ENCODE measurements around the gene HAND1. TPM values are rescaled to one million over a fixed set of nuclear protein-coding genes. Genes with fewer than 3 reads are reported as not detected.

Gene HAND1
- total RNA-seq: not detected

DNA sequence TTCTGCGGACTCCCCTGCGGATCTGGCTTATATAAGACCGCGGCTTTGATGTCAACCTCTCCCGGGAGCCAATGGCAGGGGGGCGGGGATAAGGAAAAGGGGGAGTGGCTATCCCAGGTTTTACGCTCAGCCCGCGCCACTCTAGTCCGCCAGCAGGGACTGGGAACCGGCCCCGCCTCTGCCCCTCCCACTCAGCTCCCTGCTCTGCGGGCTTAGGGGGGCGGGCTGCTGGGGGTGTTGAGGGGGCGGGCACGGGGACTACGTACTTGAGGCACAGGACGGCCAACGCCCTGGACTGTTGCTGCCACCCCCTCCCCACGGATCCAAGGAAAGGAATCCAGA, at the start of gene HAND1:
HAND1 (minus strand) TSS at position 4 of the 342 bp plus-strand sequence. CDS start 219 bp downstream, outside the sequence.
- DNase-seq (ENCODE audit: low spot score) (no peak), ATAC-seq (no peak)
- peaks cover 32 to 39% of the 10 kb centered on the region in 2 donors for H3K4me1 Mint-ChIP-seq (ENCODE audit: low read depth in 2 of 2)
- H3K9me3 Mint-ChIP-seq: no peaks in the 10 kb centered on the region
- peaks cover 67 to 80% of the 10 kb centered on the region in 2 donors for H3K27me3 Mint-ChIP-seq
- H3K36me3 Mint-ChIP-seq: no peaks in the 10 kb centered on the region
- H3K4me3 Mint-ChIP-seq: no peak within 1 kb of the TSS
- no peak within 1 kb of the TSS for H3K27ac Mint-ChIP-seq

DNA sequence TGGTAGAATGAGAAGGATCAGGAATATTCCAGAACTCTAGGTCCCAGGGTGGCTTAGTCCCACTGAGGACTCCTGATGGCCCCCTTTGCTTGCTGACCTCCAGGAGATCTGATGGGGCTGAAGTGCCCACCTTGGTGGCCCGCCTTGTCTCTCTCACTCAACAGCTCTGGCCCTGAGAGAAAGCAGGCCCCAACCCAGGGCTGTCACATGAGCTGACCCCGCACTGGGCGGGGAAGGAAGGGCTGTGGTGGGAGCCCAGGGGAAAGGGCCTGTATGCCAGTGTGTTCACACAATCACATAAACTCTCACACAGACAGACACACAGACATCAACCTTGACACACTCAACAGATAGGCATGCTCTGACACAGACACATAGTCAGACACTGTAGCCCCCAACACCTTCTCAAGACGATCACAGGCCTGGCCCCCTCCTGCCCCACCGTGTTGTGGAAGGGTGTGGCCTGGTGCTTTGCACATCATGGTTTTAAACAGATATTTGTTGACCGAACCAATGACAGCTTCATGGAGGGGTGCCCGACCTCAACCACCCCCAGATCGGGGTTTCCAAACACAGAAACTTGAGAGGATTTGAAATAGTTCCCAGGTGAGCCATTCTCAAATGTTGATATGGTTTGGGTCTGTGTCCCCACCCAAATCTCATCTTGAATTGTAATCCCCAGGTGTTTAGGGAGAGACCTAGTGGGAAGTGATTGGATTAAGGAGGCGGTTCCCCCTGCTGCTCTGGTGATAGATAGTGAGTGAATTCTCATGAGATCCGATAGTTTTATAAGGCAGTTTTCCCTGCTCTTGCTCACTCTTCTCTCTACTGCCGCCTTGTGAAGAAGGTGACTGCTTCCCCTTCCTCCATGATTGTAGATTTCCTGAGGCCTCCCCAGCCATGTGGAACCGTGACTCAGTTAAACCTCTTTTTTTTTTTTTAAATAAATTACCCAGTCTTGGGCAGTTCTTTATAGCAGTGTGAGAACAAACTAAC, 48.5 kb upstream of the HAND1 start:
- ATAC-seq (peak in 1 of 2 donors; percentile 41), DNase-seq (ENCODE audit: low spot score) (no peak)
- H3K27me3 Mint-ChIP-seq: peaks cover 26 to 29% of the 10 kb centered on the region in 2 donors
- H3K27ac Mint-ChIP-seq: no peak overlapping the region
- no peaks in the 10 kb centered on the region for H3K36me3 Mint-ChIP-seq
- no peaks in the 10 kb centered on the region for H3K4me1 Mint-ChIP-seq (ENCODE audit: low read depth in 2 of 2)
- no peaks in the 10 kb centered on the region for H3K9me3 Mint-ChIP-seq
- no peak overlapping the region for H3K4me3 Mint-ChIP-seq

DNA sequence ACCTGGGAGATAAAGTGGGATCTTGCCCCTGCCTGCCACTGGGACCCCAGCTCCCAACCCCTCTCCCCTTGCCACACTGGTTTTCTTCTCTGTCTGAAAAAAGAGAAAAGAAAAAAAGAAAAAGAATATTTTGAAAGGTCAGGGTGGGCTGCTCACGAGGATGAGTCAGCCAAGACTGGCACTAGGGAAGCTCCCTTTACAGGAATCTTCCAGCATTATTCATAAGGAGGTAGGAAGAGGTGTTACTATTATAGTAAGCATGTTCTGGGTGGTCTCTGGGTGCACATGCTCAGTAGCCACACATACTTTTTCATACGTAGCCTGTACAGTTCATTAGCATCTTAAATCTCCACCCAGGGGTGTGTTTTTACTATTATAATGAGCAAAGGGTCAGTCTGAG, 46.8 kb upstream of the HAND1 start:
- H3K4me1 Mint-ChIP-seq (ENCODE audit: low read depth in 2 of 2): no peaks in the 10 kb centered on the region
- DNase-seq (ENCODE audit: low spot score): no peak
- ATAC-seq: no peak
- no peak overlapping the region for H3K4me3 Mint-ChIP-seq
- no peaks in the 10 kb centered on the region for H3K9me3 Mint-ChIP-seq
- H3K36me3 Mint-ChIP-seq: no peaks in the 10 kb centered on the region
- no peak overlapping the region for H3K27ac Mint-ChIP-seq
- peaks cover 24 to 33% of the 10 kb centered on the region in 2 donors for H3K27me3 Mint-ChIP-seq

DNA sequence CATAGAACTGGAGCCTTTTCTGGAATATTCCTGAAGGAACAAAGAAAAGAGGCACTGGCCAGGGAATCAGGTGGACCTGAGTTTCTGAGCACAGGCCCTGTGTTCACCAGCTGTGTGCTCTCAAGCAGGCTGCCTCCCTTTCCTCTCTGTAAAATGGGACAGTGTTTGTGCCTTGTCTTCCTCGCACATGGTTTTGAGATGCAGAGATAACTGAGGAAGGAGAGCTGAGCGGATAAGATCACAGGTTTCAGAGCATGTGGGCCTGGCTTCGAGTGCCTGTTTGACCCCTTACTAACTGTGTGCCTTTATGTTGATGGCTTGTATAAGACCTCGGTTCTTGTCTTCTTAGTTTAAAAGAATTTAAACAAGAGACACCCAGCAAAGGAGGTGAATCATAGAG, 46.2 kb upstream of the HAND1 start:
- no peak for DNase-seq (ENCODE audit: low spot score)
- Mint-ChIP-seq H3K4me3 (no peak overlapping the region), H3K4me1 (ENCODE audit: low read depth in 2 of 2) (no peaks in the 10 kb centered on the region), H3K36me3 (no peaks in the 10 kb centered on the region), H3K27me3 (peaks cover 30 to 39% of the 10 kb centered on the region in 2 donors), H3K27ac (no peak overlapping the region), H3K9me3 (no peaks in the 10 kb centered on the region)
- ATAC-seq: no peak

DNA sequence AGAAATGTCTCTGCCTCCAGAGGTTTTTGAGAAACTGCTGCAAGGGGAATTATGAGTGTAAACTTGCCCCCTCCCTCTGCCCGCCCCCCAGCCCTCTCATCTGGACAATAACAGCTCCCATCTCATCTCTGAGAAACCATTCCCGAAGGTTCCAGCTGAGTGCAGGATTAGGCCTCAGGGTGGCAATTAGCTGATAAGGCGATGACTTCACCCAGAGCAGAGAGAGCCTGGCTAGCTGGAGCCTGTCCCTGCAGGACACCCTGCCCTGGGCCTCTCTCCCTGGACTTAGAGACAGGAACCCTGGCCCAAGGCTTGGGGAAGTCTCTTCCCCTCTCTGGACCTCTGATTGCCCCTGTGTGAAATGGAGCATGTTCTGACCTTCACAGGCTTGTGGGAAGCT, 45.7 kb upstream of the HAND1 start:
- DNase-seq (ENCODE audit: low spot score) (no peak), ATAC-seq (no peak)
- H3K4me1 Mint-ChIP-seq (ENCODE audit: low read depth in 2 of 2): no peaks in the 10 kb centered on the region
- no peak overlapping the region for H3K4me3 Mint-ChIP-seq
- H3K36me3 Mint-ChIP-seq: no peaks in the 10 kb centered on the region
- no peaks in the 10 kb centered on the region for H3K9me3 Mint-ChIP-seq
- peaks cover 30 to 40% of the 10 kb centered on the region in 2 donors for H3K27me3 Mint-ChIP-seq
- no peak overlapping the region for H3K27ac Mint-ChIP-seq

DNA sequence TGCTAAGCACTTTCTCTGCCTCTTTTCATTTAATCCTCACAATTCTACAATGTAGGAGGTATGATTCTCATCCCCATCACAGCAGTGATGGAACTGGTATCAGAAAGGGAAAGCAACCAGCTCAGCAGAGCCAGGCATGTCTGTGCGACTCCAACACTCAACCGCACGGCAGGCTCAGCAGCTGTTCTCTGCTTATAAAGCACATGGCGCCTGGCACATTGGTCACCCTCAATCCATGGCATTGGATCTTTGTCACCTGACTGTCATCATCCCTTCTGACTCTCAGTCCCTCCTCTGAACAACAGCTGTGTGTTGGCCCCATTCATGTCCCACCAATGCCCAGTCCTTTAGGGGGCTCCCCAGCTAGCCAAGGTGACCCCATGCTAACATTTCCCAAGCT, 45.1 kb upstream of the HAND1 start:
- DNase-seq (ENCODE audit: low spot score) (no peak), ATAC-seq (no peak)
- Mint-ChIP-seq H3K4me3 (no peak overlapping the region), H3K27me3 (peaks cover 28 to 37% of the 10 kb centered on the region in 2 donors), H3K4me1 (ENCODE audit: low read depth in 2 of 2) (no peaks in the 10 kb centered on the region), H3K27ac (no peak overlapping the region), H3K9me3 (no peaks in the 10 kb centered on the region), H3K36me3 (no peaks in the 10 kb centered on the region)

DNA sequence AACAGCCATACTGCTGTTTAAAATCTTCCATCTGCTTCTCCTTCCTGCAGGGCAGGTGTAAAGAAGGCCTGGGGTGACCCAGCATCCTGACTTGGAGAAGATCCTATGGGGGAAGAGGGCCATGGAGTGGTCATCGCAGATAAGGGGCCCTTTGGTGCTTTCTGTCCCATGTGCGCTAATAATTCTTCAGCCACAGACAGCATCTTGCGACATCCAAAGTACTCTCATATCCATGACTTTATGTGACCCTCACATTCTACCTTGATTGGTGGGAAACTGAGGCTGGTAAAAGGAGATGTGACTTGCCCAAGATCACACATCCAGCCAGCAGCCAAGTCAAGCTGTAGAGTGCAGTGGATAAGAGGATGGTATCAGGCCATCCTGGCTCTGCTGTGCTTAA, 44.3 kb upstream of the HAND1 start:
- Mint-ChIP-seq H3K27me3 (peaks cover 22 to 30% of the 10 kb centered on the region in 2 donors), H3K9me3 (no peaks in the 10 kb centered on the region), H3K4me3 (no peak overlapping the region), H3K4me1 (ENCODE audit: low read depth in 2 of 2) (no peaks in the 10 kb centered on the region), H3K36me3 (no peaks in the 10 kb centered on the region), H3K27ac (no peak overlapping the region)
- DNase-seq (ENCODE audit: low spot score) (no peak), ATAC-seq (no peak)

DNA sequence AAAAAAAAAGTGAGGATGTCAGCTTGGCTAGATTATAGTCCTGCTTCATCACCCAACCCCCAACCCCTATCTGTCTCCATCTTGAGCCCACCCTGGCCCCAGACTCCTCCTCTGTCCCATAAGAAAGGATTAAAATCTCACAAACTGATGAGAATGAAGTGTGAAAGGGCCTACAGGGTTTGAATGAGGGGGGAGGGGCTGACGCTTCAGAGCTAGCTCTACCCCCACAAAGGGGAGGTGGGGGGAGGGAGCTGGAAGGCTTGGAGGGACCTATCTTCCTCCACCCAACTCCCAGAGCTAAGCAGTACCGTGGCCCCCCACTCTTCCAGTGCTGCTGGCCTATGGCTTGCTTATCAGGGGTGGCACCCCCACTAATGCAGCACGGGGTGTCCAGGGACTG, 43.7 kb upstream of the HAND1 start:
- no peak for DNase-seq (ENCODE audit: low spot score)
- H3K27me3 Mint-ChIP-seq: peaks cover 22 to 30% of the 10 kb centered on the region in 2 donors
- ATAC-seq: no peak

DNA sequence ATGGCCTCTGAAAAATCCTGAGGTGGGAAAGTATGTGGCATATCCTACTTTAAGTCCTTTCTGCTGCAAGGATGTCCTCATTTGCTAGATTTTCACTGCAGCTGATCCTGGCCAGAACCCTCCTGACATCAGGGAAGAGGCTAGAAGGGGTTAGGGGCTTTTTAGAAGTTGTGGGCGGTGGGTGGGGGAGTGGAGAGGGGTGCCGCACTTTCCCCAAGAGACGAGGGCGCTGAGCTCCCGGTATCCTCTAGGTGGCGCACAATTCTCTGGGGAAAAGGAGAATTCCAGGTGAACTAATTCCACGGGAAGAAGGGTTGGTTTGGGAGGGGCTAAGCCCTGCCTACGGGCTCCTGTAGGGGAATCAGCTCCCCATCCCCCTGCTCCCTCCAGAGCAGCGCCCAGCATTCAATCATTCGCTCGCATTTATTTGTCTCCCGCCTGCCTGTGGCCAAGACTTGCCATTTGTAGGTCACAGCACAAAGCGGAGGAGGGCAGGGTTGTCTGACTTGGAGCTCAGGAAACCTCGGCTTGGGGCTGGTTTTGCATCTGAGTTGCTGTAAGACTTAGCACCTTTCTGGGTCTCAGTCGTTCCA, 42.9 kb upstream of the HAND1 start:
- ATAC-seq (no peak), DNase-seq (ENCODE audit: low spot score) (no peak)
- H3K4me1 Mint-ChIP-seq (ENCODE audit: low read depth in 2 of 2): no peaks in the 10 kb centered on the region
- H3K36me3 Mint-ChIP-seq: no peaks in the 10 kb centered on the region
- H3K27me3 Mint-ChIP-seq: peaks cover 22 to 30% of the 10 kb centered on the region in 2 donors
- H3K4me3 Mint-ChIP-seq: no peak overlapping the region
- H3K27ac Mint-ChIP-seq: no peak overlapping the region
- no peaks in the 10 kb centered on the region for H3K9me3 Mint-ChIP-seq

More for the DNA sequence above, 43.7 kb upstream of the HAND1 start:
- Mint-ChIP-seq H3K4me3 (no peak overlapping the region), H3K36me3 (no peaks in the 10 kb centered on the region), H3K27ac (no peak overlapping the region), H3K4me1 (ENCODE audit: low read depth in 2 of 2) (no peaks in the 10 kb centered on the region), H3K9me3 (no peaks in the 10 kb centered on the region)

DNA sequence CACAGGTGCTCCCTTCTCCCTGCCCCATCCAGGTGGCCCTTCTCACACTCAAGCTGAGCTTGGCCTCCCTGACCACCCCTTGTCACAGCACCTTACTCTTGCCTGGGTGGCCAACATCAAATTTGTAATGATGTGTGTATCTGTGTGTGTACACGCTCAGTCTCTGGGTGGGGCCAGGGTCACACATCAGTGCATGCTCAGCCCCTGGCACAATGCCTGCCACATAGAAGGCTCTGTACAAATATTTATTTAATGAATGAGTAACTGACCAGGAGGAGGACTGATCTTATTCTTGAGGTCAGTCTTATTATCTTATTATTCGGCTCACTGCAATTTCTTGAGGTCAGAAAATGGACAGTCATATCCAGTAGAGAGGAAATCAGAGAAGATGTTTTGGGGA, 41.3 kb upstream of the HAND1 start:
- Mint-ChIP-seq H3K27ac (no peak overlapping the region), H3K27me3 (peaks cover 24 to 30% of the 10 kb centered on the region in 2 donors), H3K9me3 (no peaks in the 10 kb centered on the region), H3K36me3 (no peaks in the 10 kb centered on the region), H3K4me1 (ENCODE audit: low read depth in 2 of 2) (peaks cover 9 to 10% of the 10 kb centered on the region in 2 donors), H3K4me3 (no peak overlapping the region)
- DNase-seq (ENCODE audit: low spot score): no peak
- no peak for ATAC-seq

DNA sequence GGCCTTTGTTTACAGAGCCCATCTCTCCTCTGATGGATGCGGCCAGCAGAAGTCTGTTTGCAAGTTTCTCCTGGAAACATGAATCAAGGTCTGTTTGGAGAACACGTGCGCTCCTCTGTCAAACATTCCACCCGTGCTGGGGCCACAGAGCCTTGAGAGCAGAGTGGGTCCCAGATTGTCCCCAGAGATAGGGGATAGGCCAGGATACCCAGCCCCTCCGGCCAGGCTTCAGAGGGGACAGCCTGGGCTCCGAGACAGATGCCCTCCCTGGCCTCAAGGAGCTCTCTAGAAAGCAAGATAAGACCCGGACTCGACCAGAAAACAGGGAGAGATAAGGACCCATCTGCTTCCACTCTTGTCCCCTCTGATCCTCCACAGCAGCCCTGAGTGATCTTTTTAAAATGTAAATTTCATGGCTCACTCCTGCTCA, 40.4 kb upstream of the HAND1 start:
- peaks cover 25 to 36% of the 10 kb centered on the region in 2 donors for H3K27me3 Mint-ChIP-seq
- no peak overlapping the region for H3K27ac Mint-ChIP-seq
- no peaks in the 10 kb centered on the region for H3K9me3 Mint-ChIP-seq
- no peaks in the 10 kb centered on the region for H3K36me3 Mint-ChIP-seq
- DNase-seq (ENCODE audit: low spot score) (no peak), ATAC-seq (no peak)
- H3K4me3 Mint-ChIP-seq: no peak overlapping the region
- H3K4me1 Mint-ChIP-seq (ENCODE audit: low read depth in 2 of 2): peaks cover 18 to 19% of the 10 kb centered on the region in 2 donors

DNA sequence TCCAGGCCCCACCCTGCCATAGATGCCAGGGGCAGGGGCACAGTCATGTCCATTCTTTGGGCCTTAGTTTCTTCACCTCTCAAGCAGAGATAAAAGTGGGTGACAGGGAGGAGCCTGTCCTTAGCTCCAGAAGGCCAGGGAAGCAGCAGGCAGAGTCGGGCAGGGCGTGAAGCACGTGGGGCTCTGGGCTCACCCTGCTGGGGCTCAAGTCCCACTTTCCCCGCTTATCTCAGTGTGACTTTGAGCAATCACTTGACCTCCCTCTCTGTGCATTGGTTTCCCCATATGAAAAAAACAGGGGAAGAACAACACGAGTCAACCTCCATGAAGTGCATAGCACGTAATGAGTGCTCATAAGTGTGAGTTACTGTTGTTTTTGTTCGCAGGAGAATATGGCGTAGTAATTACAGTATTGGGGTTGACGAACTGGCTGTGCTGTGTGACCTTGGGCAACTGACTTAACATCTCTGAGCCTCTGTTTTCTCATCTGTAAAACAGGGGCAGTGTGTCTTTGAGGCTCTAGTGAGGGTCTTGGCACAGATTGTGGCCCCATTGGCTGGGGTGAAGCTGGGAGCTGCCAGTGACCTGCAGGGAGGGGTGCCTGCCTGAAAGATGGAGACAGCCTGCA, 39.9 kb upstream of the HAND1 start:
- Mint-ChIP-seq H3K9me3 (no peaks in the 10 kb centered on the region), H3K4me1 (ENCODE audit: low read depth in 2 of 2) (peaks cover 20 to 21% of the 10 kb centered on the region in 2 donors), H3K36me3 (no peaks in the 10 kb centered on the region), H3K4me3 (no peak overlapping the region), H3K27ac (no peak overlapping the region), H3K27me3 (peaks cover 23 to 32% of the 10 kb centered on the region in 2 donors)
- DNase-seq (ENCODE audit: low spot score): no peak
- no peak for ATAC-seq

DNA sequence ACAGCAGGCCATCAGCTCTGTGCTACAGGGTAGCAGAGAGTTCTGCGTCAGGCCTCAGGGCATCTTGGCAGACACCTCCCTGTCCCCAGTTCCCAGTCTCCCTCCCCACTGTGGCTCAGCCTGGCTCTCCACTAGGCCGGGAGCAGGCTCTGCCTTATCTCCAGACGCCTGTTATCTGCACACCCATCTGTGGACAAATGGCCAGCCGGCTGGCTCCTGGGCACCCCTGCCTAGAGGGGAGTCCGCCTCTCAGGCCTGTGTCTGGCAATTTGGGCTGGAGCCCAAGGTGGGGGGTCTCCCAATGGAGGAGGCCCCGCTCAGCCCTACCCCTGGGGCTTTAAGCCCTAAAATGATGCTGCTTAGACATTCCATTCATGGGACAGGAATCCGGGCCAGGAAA, 39.2 kb upstream of the HAND1 start:
- no peaks in the 10 kb centered on the region for H3K36me3 Mint-ChIP-seq
- no peak for DNase-seq (ENCODE audit: low spot score)
- peaks cover 20 to 21% of the 10 kb centered on the region in 2 donors for H3K4me1 Mint-ChIP-seq (ENCODE audit: low read depth in 2 of 2)
- no peak overlapping the region for H3K4me3 Mint-ChIP-seq
- no peak for ATAC-seq
- peaks cover 19 to 28% of the 10 kb centered on the region in 2 donors for H3K27me3 Mint-ChIP-seq
- no peaks in the 10 kb centered on the region for H3K9me3 Mint-ChIP-seq
- H3K27ac Mint-ChIP-seq: no peak overlapping the region

DNA sequence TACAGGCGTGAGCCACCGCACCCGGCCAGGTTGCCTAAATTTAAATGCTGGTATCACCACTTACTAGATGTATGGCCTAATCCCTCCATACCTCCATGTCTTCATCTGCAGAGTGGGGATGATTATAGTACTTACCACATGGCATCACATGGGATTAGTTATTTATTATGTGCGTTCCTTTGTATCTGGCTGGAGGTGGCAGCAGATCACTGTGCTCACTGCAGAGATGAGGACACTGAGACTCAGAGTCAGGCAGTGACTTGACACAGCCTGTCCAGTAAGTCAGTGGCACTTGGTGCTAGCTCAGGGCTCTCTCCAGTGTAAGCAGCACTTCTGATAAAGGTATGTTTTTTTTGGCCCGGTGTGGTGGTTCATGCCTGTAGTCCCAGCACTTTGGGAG, 38.4 kb upstream of the HAND1 start:
- H3K27ac Mint-ChIP-seq: no peak overlapping the region
- no peaks in the 10 kb centered on the region for H3K9me3 Mint-ChIP-seq
- peaks cover 21 to 28% of the 10 kb centered on the region in 2 donors for H3K27me3 Mint-ChIP-seq
- ATAC-seq (no peak), DNase-seq (ENCODE audit: low spot score) (no peak)
- no peaks in the 10 kb centered on the region for H3K36me3 Mint-ChIP-seq
- H3K4me1 Mint-ChIP-seq (ENCODE audit: low read depth in 2 of 2): peaks cover 20 to 21% of the 10 kb centered on the region in 2 donors
- no peak overlapping the region for H3K4me3 Mint-ChIP-seq
